SH-SY5Y (cell line): ENCODE measurements around the gene GTF3C1.

Experiments
- GATA2 ChIP-seq: IDR thresholded peaks from 2 replicates; pipeline ENCODE4 v1.6.1; 2011; ENCODE audit warnings: mild to moderate bottlenecking, low read depth, low read length
- GATA3 ChIP-seq: IDR thresholded peaks from 2 replicates; pipeline ENCODE4 v1.6.1; 2011; ENCODE audit warnings: low read depth, mild to moderate bottlenecking, low read length, moderate library complexity

Gene GTF3C1

DNA sequence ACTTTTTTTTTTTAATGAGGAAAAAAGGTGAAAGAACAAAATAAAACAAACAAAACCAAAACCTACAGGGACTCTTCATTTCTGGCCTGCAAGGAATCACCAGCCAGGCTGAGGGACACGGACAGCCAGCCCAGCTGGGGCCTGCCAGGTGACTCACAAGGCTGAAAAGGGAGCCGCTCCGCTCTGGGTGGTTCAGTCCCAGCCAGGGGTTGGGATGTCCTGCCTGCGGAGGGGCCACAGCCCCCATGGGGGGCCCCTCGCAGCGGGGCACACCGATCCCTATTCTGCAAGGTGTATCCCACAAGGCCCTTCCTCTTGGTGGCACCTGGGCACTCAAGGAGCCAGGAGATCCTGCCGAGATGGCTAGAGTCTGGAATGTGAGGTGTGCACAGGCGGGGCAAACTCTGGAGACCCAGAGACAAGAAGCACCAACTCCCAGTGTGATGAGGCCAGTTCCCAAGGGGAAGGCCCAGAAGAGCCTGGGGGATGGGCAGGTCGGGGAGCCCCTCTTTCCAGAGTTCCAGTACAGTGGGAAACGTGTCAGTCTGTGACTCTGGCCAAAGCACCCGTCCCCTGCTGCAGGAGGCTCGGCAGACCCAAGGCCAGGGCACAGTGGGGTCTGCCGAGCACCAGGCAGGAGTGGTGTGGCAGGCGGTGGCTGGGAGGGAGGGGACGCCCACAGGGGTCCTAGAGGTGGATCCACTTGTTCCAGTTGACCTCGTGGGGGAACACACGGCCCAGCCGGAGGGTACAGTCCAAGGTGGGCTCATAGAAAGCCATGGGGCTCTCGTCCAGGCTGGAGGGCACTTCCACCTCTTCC lies 88.8 kb downstream of the GTF3C1 start:
- no peak for TF ChIP-seq GATA2
- no peak for TF ChIP-seq GATA3

DNA sequence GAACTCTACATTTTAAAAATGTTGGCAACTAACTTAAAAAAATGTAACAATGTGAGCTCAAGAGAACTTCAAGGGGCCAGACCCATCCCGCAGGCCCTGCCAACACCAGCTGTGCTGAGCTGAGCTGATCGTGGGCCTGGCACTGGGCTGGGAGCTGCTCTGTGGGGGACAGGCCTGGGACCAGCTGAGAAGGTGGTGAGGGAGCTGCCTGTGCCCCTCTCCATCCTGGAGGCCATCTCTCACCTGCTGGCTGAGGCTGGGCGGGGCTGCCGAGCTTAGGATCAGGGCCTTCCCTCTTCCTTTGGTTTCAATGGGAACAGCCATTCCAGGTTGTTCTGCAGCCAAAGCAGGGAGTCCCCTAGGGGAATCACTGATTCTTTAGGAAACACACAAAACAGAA lies 89.5 kb downstream of the GTF3C1 start:
- TF ChIP-seq GATA3 (no peak), GATA2 (no peak)

DNA sequence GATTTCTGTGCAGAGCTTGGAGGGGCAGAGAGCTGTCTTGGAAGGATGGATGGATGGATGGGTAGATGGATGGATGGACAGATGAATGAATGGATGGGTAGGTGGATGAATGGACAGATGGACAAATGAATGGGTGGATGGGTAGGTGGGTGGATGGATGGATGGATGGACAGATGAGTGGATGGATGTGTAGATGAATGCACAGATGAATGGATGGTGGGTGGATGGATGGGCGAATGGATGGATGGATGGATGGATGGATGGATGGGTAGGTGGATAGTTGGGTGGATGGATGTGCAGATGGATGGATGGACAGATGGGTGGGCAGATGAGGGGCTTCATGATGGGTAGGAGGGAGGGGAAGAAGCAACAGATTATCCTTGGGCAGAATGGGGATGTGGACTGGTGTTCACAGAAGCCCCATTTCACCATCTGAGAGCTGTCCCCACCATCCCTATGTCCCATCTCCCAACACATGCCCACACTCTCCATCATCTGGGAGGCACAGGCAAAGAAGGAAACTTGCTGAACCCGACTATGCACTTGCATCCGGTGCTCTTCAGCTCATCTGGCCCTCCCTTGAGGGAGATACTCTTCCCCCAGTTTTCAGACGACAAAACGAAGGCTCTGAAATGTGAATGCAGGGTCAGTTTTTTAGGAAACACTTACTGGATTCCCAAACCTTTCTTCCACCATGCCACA lies 90.6 kb downstream of the GTF3C1 start:
- no peak for TF ChIP-seq GATA2
- no peak for TF ChIP-seq GATA3

DNA sequence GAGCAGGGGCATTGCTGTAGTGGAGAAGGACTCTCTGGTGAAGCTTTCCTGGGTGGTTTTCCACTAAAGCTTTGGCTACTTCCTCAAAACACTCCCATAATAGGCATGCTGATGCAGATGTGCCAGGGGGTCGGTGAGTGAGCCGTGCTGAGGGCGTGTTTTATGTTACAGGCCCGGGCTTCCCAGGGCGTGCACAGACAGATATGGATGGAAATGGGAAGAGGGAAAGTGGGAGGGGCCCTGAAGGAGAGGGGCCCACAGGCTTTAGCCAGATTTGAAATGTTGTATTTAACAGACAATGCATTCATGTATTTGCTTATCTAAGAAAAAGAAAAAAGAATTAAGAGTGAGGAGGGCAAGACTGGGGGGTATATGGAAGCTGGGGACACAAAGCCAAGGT lies 91.5 kb downstream of the GTF3C1 start:
- TF ChIP-seq GATA2 (no peak), GATA3 (no peak)

DNA sequence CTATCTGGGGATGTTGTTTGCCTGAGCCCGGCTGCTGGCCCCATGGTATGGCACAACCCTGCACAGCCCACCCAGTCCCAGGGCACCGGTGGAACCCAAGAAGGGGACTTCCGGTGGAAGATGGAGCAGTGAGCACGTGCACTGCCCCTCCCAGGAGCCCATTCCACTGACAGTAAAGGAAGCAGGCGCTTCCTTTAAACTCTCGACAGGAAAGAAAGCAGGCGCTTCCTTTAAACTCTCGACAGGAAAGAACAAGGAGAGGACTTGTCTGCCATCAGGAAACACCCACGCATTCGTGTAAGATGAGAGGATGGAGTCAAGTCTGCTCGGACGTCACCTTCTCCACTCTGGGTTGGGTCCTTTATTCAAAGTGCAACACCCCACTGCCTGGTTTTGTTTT lies 94.0 kb downstream of the GTF3C1 start:
- TF ChIP-seq GATA2, result no peak
- no peak for TF ChIP-seq GATA3

DNA sequence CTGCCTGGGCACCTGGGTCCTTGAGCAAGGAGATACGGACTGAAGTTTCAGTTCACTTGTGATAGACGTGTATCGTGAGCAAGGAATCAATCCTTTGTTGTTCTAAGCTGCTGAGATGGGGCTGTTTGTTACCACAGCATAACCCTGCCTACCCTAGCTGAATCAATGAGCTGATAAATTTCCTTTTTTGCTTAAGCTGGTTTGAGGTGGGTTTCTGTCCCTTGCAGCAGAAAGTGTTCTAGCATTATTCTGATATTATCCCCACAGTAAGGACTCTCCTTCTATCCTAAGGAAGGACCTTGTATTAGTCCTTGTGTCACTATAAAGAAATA lies 96.3 kb downstream of the GTF3C1 start:
- no peak for TF ChIP-seq GATA2
- TF ChIP-seq GATA3, result no peak

DNA sequence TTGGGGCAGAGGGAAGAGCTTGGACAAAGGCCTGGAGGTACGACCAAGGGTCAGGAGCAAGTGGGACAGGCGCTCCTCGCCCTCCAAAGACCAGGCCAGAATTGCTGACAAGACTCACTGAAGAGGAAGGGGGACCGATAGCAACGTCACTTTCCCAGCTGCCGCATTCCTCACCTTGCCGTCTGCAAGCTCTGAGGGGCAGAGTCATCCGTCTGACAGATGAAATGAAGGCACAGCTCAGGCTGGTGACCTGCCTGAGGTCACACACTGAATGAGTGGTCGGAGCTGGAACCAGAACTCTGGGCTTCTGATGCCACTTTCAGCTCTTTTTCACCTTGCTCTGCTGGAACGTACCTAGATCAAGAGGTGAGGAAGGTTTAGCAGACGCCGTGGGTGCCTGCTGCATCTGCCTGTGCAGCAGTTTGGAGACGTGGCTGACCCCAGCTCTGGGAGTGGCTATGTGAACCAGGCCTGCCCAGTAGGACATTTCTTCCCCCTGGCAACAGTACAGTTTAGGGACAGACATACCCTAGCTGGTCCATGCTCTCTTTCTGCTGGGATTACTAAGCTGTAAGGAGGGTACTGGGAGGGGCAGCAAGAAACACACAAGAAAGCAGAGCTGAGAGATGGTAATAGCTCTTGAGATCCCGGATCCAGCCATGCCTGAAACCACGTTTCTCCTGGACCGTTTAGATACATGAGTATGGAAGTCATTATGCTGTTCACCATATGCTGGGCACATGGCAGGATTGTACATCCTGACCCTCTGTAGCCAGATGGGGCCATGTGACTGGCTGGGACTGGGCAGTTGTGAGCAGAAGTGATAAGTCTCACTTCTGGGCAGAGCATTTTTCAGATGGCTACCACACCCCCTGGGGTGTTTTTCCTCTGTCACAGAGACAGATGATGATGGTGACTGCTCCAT lies 96.9 kb downstream of the GTF3C1 start:
- TF ChIP-seq GATA2 (no peak), GATA3 (no peak)

DNA sequence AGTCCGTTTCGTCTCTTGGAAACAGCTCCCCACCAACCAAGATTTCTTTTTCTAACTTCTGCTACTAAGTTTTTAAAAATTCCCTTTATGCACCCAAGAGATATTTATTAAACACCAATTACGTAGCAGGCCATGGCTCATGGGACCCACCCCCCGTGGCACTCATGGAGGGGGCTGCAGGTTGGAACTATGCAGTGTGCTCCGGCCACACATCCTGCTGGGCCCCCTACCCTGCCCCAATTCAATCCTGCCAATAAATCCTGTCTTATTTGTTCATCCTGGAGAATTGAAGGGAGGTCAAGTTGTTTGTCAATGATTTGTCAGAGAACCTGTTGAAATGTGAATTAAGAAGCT lies 99.5 kb downstream of the GTF3C1 start:
- TF ChIP-seq GATA2 (no peak), GATA3 (no peak)

DNA sequence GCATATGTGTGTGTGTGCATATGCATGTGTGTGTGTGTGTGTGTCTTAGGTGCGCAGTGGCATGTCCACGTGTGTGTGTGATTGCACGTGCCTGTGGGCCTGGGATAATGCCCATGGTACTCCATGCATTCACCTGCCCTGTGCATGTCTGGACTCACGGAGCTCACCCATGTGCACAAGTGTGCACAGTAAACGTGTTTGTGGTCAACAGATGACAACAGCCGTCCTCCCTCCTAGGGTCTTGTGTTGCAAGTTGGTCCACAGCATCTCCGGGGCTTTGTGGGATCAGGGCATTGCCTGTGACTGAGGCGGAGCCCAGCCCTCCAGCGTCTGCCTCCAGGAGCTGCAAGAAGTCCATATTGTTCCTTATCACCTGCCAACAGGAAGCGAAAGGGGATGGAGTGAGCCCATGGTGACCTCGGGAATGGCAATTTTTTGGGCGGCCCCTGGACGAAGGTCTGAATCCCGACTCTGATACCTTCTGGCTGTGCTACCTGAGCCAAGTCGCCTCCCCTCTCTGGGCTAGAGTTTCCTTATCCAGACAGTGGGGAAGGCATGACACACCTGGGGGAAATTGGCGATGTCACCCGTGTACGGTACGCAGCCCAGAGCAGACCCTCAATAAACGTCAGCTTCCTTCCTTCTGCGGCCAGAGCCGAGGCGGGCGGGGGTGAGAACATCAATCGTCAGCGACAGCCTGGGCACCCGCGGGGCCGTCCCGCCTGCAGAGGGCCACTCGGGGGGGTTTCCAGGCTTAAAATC lies 100.1 kb downstream of the GTF3C1 start:
- no peak for TF ChIP-seq GATA2
- TF ChIP-seq GATA3, result no peak

DNA sequence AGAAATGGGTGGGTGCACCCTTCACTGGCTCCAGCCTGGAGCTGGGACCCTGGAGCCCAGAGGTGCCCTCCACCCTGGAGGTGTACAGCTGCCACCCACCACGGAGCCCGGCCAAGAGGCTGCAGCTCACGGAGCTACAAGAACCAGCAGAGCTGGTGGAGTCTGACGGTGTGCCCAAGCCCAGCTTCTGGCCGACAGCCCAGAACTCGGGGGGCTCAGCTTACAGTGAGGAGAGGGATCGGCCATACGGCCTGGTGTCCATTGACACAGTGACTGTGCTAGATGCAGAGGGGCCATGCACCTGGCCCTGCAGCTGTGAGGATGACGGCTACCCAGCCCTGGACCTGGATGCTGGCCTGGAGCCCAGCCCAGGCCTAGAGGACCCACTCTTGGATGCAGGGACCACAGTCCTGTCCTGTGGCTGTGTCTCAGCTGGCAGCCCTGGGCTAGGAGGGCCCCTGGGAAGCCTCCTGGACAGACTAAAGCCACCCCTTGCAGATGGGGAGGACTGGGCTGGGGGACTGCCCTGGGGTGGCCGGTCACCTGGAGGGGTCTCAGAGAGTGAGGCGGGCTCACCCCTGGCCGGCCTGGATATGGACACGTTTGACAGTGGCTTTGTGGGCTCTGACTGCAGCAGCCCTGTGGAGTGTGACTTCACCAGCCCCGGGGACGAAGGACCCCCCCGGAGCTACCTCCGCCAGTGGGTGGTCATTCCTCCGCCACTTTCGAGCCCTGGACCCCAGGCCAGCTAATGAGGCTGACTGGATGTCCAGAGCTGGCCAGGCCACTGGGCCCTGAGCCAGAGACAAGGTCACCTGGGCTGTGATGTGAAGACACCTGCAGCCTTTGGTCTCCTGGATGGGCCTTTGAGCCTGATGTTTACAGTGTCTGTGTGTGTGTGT lies 100.9 kb downstream of the GTF3C1 start:
- TF ChIP-seq GATA2 (no peak), GATA3 (no peak)

DNA sequence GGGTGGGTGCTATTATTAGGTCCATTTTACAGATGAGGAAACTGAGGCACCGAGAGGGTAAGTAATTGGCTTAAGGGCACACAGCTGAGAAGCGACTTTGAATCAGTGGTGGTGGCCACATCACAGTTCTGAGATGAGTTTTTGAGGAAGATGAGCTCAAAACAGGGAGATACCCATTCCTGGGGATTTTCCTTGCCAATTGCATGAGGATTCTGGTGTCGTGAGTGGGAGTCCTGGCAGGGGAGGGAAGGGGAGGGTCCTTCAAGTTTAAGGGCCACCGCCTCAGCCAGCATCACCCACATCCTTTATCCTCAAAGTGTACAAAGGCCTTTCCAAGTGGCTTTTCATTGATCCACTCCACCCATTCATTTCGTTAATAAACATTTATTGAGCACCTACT lies 102.4 kb downstream of the GTF3C1 start:
- TF ChIP-seq GATA3 (no peak), GATA2 (no peak)

DNA sequence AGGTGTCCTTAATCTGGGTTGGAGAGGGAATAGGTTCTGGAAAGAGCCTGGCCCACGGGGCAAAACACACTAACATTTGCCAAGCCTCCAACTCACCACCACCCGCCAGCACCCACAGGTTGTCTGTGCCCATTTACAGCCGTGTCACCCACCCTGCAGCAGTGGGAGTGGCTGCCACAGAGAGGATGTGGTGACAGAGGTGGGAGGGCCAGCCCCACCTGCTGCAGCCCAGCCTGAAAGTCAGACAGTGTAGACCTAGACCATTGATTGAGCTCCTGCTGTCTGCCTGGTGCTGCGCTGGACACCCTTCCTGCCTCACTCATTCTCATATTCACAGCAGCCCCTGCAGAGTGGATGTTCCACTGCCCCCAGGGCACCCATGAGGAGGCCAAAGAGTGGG lies 103.0 kb downstream of the GTF3C1 start:
- TF ChIP-seq GATA2 (no peak), GATA3 (no peak)
